ENCODE results near the gene DCPS.
A peak's percentile ranks its signal among the peaks of the same experiment; 100 is the strongest.
"Not testable (repeated sequence)": the region's sequence is repeated elsewhere in the genome, so short reads cannot be mapped to it uniquely, and the experiment has no call there.

DCPS gene

GRCh38 chr11:126304457-126305075 is 706 bp downstream of the DCPS start:
- H3K36me3 ChIP-seq (ENCODE audit: insufficient read depth, low read length): no peaks in the 10 kb centered on the region
- no peak overlapping the region for H3K27ac ChIP-seq
- no peaks in the 10 kb centered on the region for H3K9me3 ChIP-seq (ENCODE audit: low read depth, low read length)
- H3K9ac ChIP-seq (ENCODE audit: insufficient read length): no peak overlapping the region
- H3K4me3 ChIP-seq: peak overlapping the region; percentile 90
- no peak for DNase-seq (ENCODE audit: low read depth, low spot score)
- TF ChIP-seq EZH2 (IDR thresholded peaks at IDR 0.05): no peak
- no peak for TF ChIP-seq FOXP2 (optimal IDR thresholded peaks at IDR 0.05; ENCODE audit: control extremely low read depth, extremely low read length, insufficient read depth)
- TF ChIP-seq POLR2AphosphoS5 (IDR thresholded peaks at IDR 0.05; ENCODE audit: borderline replicate concordance, low read depth, low read length): no peak

GRCh38 chr11:126305699-126306098 is 1.8 kb downstream of the DCPS start:
- DNase-seq (ENCODE audit: low read depth, low spot score): no peak
- Histone ChIP-seq H3K9me3 (ENCODE audit: low read depth, low read length) (no peaks in the 10 kb centered on the region), H3K36me3 (ENCODE audit: insufficient read depth, low read length) (no peaks in the 10 kb centered on the region), H3K27ac (no peak overlapping the region), H3K4me3 (no peak overlapping the region), H3K9ac (ENCODE audit: insufficient read length) (no peak overlapping the region)
- no peak for TF ChIP-seq POLR2AphosphoS5 (IDR thresholded peaks at IDR 0.05; ENCODE audit: borderline replicate concordance, low read depth, low read length)
- no peak for TF ChIP-seq EZH2 (IDR thresholded peaks at IDR 0.05)
- no peak for TF ChIP-seq FOXP2 (optimal IDR thresholded peaks at IDR 0.05; ENCODE audit: control extremely low read depth, extremely low read length, insufficient read depth)

GRCh38 chr11:126307706-126308105 is 3.8 kb downstream of the DCPS start:
- no peak for DNase-seq (ENCODE audit: low read depth, low spot score)
- Histone ChIP-seq H3K27ac (no peak overlapping the region), H3K36me3 (ENCODE audit: insufficient read depth, low read length) (no peaks in the 10 kb centered on the region), H3K4me3 (no peak overlapping the region), H3K9me3 (ENCODE audit: low read depth, low read length) (no peaks in the 10 kb centered on the region), H3K9ac (ENCODE audit: insufficient read length) (no peak overlapping the region)
- TF ChIP-seq POLR2AphosphoS5 (IDR thresholded peaks at IDR 0.05; ENCODE audit: borderline replicate concordance, low read depth, low read length): no peak
- no peak for TF ChIP-seq EZH2 (IDR thresholded peaks at IDR 0.05)
- TF ChIP-seq FOXP2 (optimal IDR thresholded peaks at IDR 0.05; ENCODE audit: control extremely low read depth, extremely low read length, insufficient read depth): no peak

GRCh38 chr11:126308271-126308671 is 4.4 kb downstream of the DCPS start:
- Histone ChIP-seq H3K9me3 (ENCODE audit: low read depth, low read length) (no peaks in the 10 kb centered on the region), H3K9ac (ENCODE audit: insufficient read length) (no peak overlapping the region), H3K36me3 (ENCODE audit: insufficient read depth, low read length) (no peaks in the 10 kb centered on the region), H3K4me3 (no peak overlapping the region), H3K27ac (no peak overlapping the region)
- DNase-seq (ENCODE audit: low read depth, low spot score): no peak
- TF ChIP-seq FOXP2 (optimal IDR thresholded peaks at IDR 0.05; ENCODE audit: control extremely low read depth, extremely low read length, insufficient read depth) (no peak), EZH2 (IDR thresholded peaks at IDR 0.05) (no peak), POLR2AphosphoS5 (IDR thresholded peaks at IDR 0.05; ENCODE audit: borderline replicate concordance, low read depth, low read length) (no peak)

- H3K9me3 ChIP-seq (ENCODE audit: low read depth, low read length); H3K9ac ChIP-seq (ENCODE audit: insufficient read length); H3K27ac ChIP-seq; H3K4me3 ChIP-seq; DNase-seq (ENCODE audit: low read depth, low spot score); H3K36me3 ChIP-seq (ENCODE audit: insufficient read depth, low read length): not testable (repeated sequence)
Observed at GRCh38 chr11:126308771-126309170, 4.9 kb downstream of the DCPS start.

GRCh38 chr11:126310200-126310991 is 6.5 kb downstream of the DCPS start:
- H3K36me3 ChIP-seq (ENCODE audit: insufficient read depth, low read length): peaks cover 6% of the 10 kb centered on the region; the same call in 1 of the 2 replicates
- H3K4me3 ChIP-seq: no peak overlapping the region
- no peak overlapping the region for H3K9ac ChIP-seq (ENCODE audit: insufficient read length)
- no peak for TF ChIP-seq FOXP2 (optimal IDR thresholded peaks at IDR 0.05; ENCODE audit: control extremely low read depth, extremely low read length, insufficient read depth)
- no peak overlapping the region for H3K27ac ChIP-seq
- no peak for DNase-seq (ENCODE audit: low read depth, low spot score)
- H3K9me3 ChIP-seq (ENCODE audit: low read depth, low read length): no peaks in the 10 kb centered on the region

GRCh38 chr11:126310992-126311310 is 7.1 kb downstream of the DCPS start:
- Histone ChIP-seq H3K9me3 (ENCODE audit: low read depth, low read length) (no peaks in the 10 kb centered on the region), H3K27ac (no peak overlapping the region), H3K36me3 (ENCODE audit: insufficient read depth, low read length) (peaks cover 6% of the 10 kb centered on the region; the same call in 1 of the 2 replicates), H3K9ac (ENCODE audit: insufficient read length) (no peak overlapping the region), H3K4me3 (no peak overlapping the region)
- TF ChIP-seq EZH2 (IDR thresholded peaks at IDR 0.05) (no peak), POLR2AphosphoS5 (IDR thresholded peaks at IDR 0.05; ENCODE audit: borderline replicate concordance, low read depth, low read length) (no peak), FOXP2 (optimal IDR thresholded peaks at IDR 0.05; ENCODE audit: control extremely low read depth, extremely low read length, insufficient read depth) (no peak)
- no peak for DNase-seq (ENCODE audit: low read depth, low spot score)

- no peak for DNase-seq (ENCODE audit: low read depth, low spot score)
- no peak overlapping the region for H3K4me3 ChIP-seq
- H3K9me3 ChIP-seq (ENCODE audit: low read depth, low read length): no peaks in the 10 kb centered on the region
- no peak overlapping the region for H3K9ac ChIP-seq (ENCODE audit: insufficient read length)
- peaks cover 6% of the 10 kb centered on the region; the same call in 1 of the 2 replicates for H3K36me3 ChIP-seq (ENCODE audit: insufficient read depth, low read length)
- TF ChIP-seq FOXP2 (optimal IDR thresholded peaks at IDR 0.05; ENCODE audit: control extremely low read depth, extremely low read length, insufficient read depth) (no peak), POLR2AphosphoS5 (IDR thresholded peaks at IDR 0.05; ENCODE audit: borderline replicate concordance, low read depth, low read length) (no peak), EZH2 (IDR thresholded peaks at IDR 0.05) (no peak)
- H3K27ac ChIP-seq: no peak overlapping the region
Observed at GRCh38 chr11:126311401-126312291, 7.8 kb downstream of the DCPS start.
